Measurements from ENCODE around the gene HSD3B1. TPM values are rescaled to one million over a fixed set of nuclear protein-coding genes. Genes with fewer than 3 reads are reported as not detected.

HSD3B1 gene
- total and polyA plus RNA-seq, 7 donors: not detected

DNA sequence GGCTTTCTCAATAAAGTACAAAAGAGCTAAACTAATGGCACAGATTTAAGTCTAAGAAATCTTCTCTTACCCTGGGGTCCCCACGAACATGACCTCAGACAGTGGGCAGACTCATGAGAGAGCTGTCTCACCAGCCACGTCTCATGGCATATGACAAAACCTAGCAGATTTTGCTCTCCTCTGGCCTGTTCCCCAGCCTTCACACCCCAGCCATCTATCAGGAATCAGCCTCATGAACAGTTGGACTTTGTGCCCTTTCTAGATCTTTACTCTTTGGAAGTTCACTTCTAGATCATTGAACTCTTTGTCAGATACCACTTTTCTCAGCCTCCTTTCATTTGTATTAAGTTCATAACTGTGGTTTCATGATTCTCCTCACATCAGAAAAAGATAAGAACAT, 14.2 kb upstream of the HSD3B1 start:
- no peak for DNase-seq
- no peak for TF ChIP-seq CTCF (IDR thresholded peaks at IDR 0.05)
- H3K27me3 ChIP-seq (ENCODE audit: insufficient read depth in 3 of 3, low read length in 2 of 3): no peaks in the 10 kb centered on the region
- WGBS, 3 donors: 74 to 83% (median 82%) methylated on average over 2 of the region's 2 CpGs
- intact Hi-C loops (cut with DNase I): no loop called here
- ATAC-seq: no peak
- H3K4me3 ChIP-seq: no peak overlapping the region
- no peaks in the 10 kb centered on the region for H3K4me1 ChIP-seq
- H3K36me3 ChIP-seq (ENCODE audit: insufficient read depth in 1 of 2, low read depth in 1 of 2): no peaks in the 10 kb centered on the region
- no peaks in the 10 kb centered on the region for H3K9me3 ChIP-seq
- H3K27ac ChIP-seq: no peak overlapping the region

DNA sequence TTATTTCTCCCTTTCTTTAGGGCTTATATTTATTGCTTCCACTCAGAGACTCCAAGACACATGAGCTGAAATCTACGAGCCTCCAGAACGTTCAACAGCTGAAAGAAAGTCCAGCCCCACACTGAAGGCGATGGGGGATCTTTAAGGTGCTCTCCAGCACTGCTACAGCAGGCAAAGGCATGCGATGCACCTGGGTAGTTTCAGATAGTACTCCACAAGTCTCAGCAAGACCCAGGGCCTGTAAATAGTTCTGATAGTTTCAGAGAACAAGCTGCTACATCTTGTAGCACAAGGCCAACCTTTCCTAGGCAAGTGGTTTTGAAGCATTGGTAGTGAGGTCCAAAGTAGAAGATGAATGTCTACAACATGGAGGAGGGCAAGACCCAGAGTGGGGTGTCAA, 2.2 kb upstream of the HSD3B1 start:
- intact Hi-C loops (cut with DNase I): no loop called here
- Histone ChIP-seq H3K27me3 (ENCODE audit: insufficient read depth in 3 of 3, low read length in 2 of 3) (no peaks in the 10 kb centered on the region), H3K27ac (no peak overlapping the region), H3K9me3 (no peaks in the 10 kb centered on the region), H3K36me3 (ENCODE audit: insufficient read depth in 1 of 2, low read depth in 1 of 2) (no peaks in the 10 kb centered on the region), H3K4me3 (no peak overlapping the region), H3K4me1 (no peaks in the 10 kb centered on the region)
- 70 to 81% (median 75%) methylated on average over 4 of the region's 4 CpGs for WGBS, 3 donors
- DNase-seq (no peak), ATAC-seq (no peak)
- no peak for TF ChIP-seq CTCF (IDR thresholded peaks at IDR 0.05)

DNA sequence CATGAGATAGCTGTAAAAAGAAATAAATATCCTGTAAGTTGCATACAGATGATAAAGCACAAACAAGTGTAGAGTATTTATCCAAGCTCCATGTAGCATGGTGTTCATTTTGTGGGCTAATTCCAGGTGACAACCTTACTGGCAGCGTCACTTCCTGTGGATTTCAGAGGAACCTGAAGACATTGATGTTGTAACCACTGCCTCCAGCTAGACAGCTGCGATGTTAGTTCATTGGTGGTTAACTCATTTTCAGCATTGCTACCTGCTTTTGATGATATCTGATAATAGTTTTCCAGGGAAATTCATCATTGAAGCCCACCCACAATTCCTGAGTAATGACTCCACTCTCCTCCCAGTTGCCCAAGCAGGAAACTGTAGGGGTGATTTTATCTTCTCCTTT, 3.0 kb downstream of the HSD3B1 start:
- Histone ChIP-seq H3K27me3 (ENCODE audit: insufficient read depth in 3 of 3, low read length in 2 of 3) (no peaks in the 10 kb centered on the region), H3K4me3 (no peak overlapping the region), H3K9me3 (no peaks in the 10 kb centered on the region), H3K4me1 (no peaks in the 10 kb centered on the region), H3K36me3 (ENCODE audit: insufficient read depth in 1 of 2, low read depth in 1 of 2) (no peaks in the 10 kb centered on the region), H3K27ac (no peak overlapping the region)
- no peak for DNase-seq
- ATAC-seq: no peak
- WGBS, 3 donors: 81 to 94% (median 85%) methylated on average over 2 of the region's 2 CpGs
- TF ChIP-seq CTCF (IDR thresholded peaks at IDR 0.05): no peak
- intact Hi-C loops (cut with DNase I): no loop called here

DNA sequence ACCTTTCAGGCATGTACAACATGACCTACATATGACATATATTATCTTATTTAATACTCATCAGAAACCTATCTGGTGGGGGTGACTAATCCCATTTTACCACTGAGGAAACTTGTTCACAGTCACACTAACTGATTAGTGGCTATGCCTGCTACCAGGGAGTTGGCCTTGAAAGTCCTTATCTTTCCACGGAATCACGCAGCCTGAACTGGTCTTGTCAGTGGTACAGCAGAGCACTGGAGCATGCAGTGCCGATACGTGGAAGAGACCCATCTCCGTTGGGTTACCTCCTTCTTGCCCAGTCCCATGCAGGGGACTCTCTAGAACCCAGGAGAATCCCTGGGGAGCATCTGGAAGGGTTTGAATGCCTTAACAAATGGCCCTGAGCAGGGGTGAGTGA, 8.2 kb downstream of the HSD3B1 start:
- no peak for DNase-seq
- Histone ChIP-seq H3K9me3 (no peaks in the 10 kb centered on the region), H3K4me1 (no peaks in the 10 kb centered on the region), H3K4me3 (no peak overlapping the region), H3K27me3 (ENCODE audit: insufficient read depth in 3 of 3, low read length in 2 of 3) (no peaks in the 10 kb centered on the region), H3K27ac (no peak overlapping the region), H3K36me3 (ENCODE audit: insufficient read depth in 1 of 2, low read depth in 1 of 2) (no peaks in the 10 kb centered on the region)
- no peak for TF ChIP-seq CTCF (IDR thresholded peaks at IDR 0.05)
- no peak for ATAC-seq
- 91 to 96% (median 91%) methylated on average over 5 of the region's 5 CpGs for WGBS, 3 donors
- intact Hi-C loops (cut with DNase I): no loop called here

DNA sequence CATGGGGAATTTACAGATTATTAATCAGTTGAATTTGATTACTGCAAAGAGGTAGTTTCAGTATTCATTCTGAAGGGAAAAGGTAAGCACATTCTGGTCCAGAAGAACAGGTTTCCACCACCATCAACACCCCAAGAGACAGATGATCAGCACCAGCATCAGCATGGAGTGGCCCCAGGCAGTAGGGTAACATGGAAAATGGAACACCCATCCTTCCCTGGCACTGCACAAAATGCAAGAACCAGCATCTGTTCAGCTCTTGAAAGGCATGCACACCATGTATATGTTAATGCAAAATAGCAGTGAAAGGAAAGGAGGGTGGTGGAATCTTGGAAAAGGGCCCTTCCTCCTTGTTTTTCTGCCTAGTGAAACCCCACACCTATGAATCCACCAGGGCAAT, 9.2 kb downstream of the HSD3B1 start:
- H3K4me1 ChIP-seq: no peaks in the 10 kb centered on the region
- no peak for TF ChIP-seq CTCF (IDR thresholded peaks at IDR 0.05)
- H3K4me3 ChIP-seq: no peak overlapping the region
- intact Hi-C loops (cut with DNase I): no loop called here
- DNase-seq (no peak), ATAC-seq (no peak)
- no peaks in the 10 kb centered on the region for H3K27me3 ChIP-seq (ENCODE audit: insufficient read depth in 3 of 3, low read length in 2 of 3)
- no peak overlapping the region for H3K27ac ChIP-seq
- no peaks in the 10 kb centered on the region for H3K36me3 ChIP-seq (ENCODE audit: insufficient read depth in 1 of 2, low read depth in 1 of 2)
- no peaks in the 10 kb centered on the region for H3K9me3 ChIP-seq

Measured in psoas muscle (tissue), 8 donors.